Stomach (tissue), 4 donors: ENCODE results near the gene RASL10B.

Experiments
- POLR2A ChIP-seq, 4 donors: fragments of 450-650 bp; IDR thresholded peaks; one replicate each; pipeline ENCODE4 v1.6.1; 2016; ENCODE audit warnings: antibody characterized with exemption in 4 of 4, control low read depth in 2 of 4, mild to moderate bottlenecking in 1 of 4, moderate library complexity in 1 of 4
- TF ChIP-seq, protein P1 (sequence below), 7 experiments: fragments of 450-650 bp in 4 of 7; fragments of 200-600 bp in 3 of 7; sonication (generic) in 3 of 7; IDR thresholded peaks; one replicate each; pipeline ENCODE4 v1.5.1; 2016 to 2019; ENCODE audit warnings: antibody characterized with exemption in 7 of 7, control low read depth in 2 of 7, mild to moderate bottlenecking in 1 of 7

DNA sequence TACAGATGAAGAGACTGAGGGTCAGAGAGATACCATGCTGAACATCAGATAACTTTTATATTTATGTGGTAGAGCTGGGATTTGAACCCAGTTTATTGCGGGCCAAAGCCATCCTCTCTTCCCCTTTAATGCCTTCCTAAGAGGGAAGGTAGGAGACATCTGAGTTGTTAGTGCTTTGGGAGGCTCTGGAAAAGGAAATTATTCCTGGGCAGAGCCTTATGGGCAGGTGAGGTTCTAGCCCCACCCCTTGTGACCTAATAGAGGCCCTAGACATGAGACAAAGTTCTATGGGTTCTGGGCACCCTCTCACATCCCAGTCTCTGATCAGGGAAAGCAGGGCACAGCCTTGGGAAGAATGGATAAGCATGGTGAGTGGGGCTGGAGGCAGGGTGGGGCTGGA, 29.1 kb downstream of the RASL10B start, which contains the start of gene C17orf50:
- TF ChIP-seq, protein P1, sequence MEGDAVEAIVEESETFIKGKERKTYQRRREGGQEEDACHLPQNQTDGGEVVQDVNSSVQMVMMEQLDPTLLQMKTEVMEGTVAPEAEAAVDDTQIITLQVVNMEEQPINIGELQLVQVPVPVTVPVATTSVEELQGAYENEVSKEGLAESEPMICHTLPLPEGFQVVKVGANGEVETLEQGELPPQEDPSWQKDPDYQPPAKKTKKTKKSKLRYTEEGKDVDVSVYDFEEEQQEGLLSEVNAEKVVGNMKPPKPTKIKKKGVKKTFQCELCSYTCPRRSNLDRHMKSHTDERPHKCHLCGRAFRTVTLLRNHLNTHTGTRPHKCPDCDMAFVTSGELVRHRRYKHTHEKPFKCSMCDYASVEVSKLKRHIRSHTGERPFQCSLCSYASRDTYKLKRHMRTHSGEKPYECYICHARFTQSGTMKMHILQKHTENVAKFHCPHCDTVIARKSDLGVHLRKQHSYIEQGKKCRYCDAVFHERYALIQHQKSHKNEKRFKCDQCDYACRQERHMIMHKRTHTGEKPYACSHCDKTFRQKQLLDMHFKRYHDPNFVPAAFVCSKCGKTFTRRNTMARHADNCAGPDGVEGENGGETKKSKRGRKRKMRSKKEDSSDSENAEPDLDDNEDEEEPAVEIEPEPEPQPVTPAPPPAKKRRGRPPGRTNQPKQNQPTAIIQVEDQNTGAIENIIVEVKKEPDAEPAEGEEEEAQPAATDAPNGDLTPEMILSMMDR (IDR thresholded peaks at IDR 0.05) = no peak
- TF ChIP-seq POLR2A (IDR thresholded peaks at IDR 0.05) = no peak
